Measurements from ENCODE around the gene TSPAN4.
A peak's percentile ranks its signal among the peaks of the same experiment; 100 is the strongest.

TSPAN4 gene

GRCh38 chr11:837189-837989 is 5.3 kb upstream of the TSPAN4 start (continued):
- TF ChIP-seq ZBTB20 (tag by site-specific recombination; IDR thresholded peaks at IDR 0.05) (no peak), ZNF639 (tag by site-specific recombination; IDR thresholded peaks at IDR 0.05) (no peak), ZNF600 (tag by site-specific recombination; IDR thresholded peaks at IDR 0.05) (no peak), KLF1 (tag by site-specific recombination; IDR thresholded peaks at IDR 0.05) (peak; percentile 72), PBX3 (CRISPR knock-in tag; IDR thresholded peaks at IDR 0.05) (no peak; the same call in 1 of the 2 replicates), ZNF132 (tag by site-specific recombination; IDR thresholded peaks at IDR 0.05; ENCODE audit: borderline replicate concordance) (no peak), ZNF24 (tag by site-specific recombination; IDR thresholded peaks at IDR 0.05) (no peak), ZBTB21 (tag by site-specific recombination; IDR thresholded peaks at IDR 0.05) (no peak), ZNF112 (tag by site-specific recombination; IDR thresholded peaks at IDR 0.05) (no peak), KLF7 (tag by site-specific recombination; IDR thresholded peaks at IDR 0.05; ENCODE audit: borderline replicate concordance) (no peak), INSM2 (tag by site-specific recombination; IDR thresholded peaks at IDR 0.05) (no peak), ZNF302 (tag by site-specific recombination; IDR thresholded peaks at IDR 0.05; ENCODE audit: low read depth) (no peak)

- H3K4me1 ChIP-seq (ENCODE audit: control insufficient read depth, insufficient read depth, low read length): no peaks in the 10 kb centered on the region; the same call in 1 of the 2 replicates
- ChIA-PET POLR2A (interaction anchor here (0.6 to 15.0 kb wide), 4 partner anchors 12 to 32 kb away, joined by 3 to 202 read pairs (median 4); partner anchors contain the start of genes PNPLA2 and RPLP2), CTCF (interaction anchor here (0.7 kb wide), 1 partner anchor 318 kb away, joined by 4 read pairs; no protein-coding TSS in a partner anchor)
- TF ChIP-seq ZNF830 (tag by site-specific recombination; IDR thresholded peaks at IDR 0.05; ENCODE audit: low read depth) (no peak), ZEB2 (tag by site-specific recombination; IDR thresholded peaks at IDR 0.05) (no peak), ZNF155 (tag by site-specific recombination; IDR thresholded peaks at IDR 0.05) (no peak), TRIM28 (IDR thresholded peaks at IDR 0.05; ENCODE audit: borderline replicate concordance, low read length) (no peak), ZNF561 (tag by site-specific recombination; IDR thresholded peaks at IDR 0.05; ENCODE audit: borderline replicate concordance) (no peak), ZNF23 (tag by site-specific recombination; IDR thresholded peaks at IDR 0.05; ENCODE audit: borderline replicate concordance) (no peak)
- no peaks in the 10 kb centered on the region for H3K9me3 ChIP-seq (ENCODE audit: control insufficient read depth, insufficient read depth, low read depth, low read length)
- no peak overlapping the region for H3K27ac ChIP-seq (ENCODE audit: extremely low read depth, low read depth, low read length)
- H3K4me3 ChIP-seq (ENCODE audit: low read depth, low read length): no peak overlapping the region
- H3K36me3 ChIP-seq (ENCODE audit: control insufficient read depth in 2 of 2, insufficient read depth in 1 of 2, low read length in 2 of 2): peaks cover 0 to 63% of the 10 kb centered on the region in 2 experiments; a peak in 1 of 3 replicates
Observed at GRCh38 chr11:837990-838307, 4.7 kb upstream of the TSPAN4 start.

Measured in HEK293 (cell line).